GM08714 (cell line): Measurements from ENCODE around the gene TP53TG3F.
"Not testable (repeated sequence)": the region's sequence is repeated elsewhere in the genome, so short reads cannot be mapped to it uniquely, and the experiment has no call there.

ENCODE experiments used
- H3K4me3 ChIP-seq: fragments of 200-500 bp; sonication (Bioruptor generic); 2 replicates; pipeline ENCODE4 v1.5.1; 2014; ENCODE audit warnings: mild to moderate bottlenecking, low read length, inconsistent platforms

TP53TG3F gene, protein sequence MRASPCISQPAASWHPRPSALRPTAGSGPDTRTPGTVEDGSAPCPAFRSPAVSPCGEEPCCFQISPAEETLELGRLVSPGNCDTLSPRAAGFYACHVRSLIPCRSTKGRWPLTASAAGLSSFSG

DNA sequence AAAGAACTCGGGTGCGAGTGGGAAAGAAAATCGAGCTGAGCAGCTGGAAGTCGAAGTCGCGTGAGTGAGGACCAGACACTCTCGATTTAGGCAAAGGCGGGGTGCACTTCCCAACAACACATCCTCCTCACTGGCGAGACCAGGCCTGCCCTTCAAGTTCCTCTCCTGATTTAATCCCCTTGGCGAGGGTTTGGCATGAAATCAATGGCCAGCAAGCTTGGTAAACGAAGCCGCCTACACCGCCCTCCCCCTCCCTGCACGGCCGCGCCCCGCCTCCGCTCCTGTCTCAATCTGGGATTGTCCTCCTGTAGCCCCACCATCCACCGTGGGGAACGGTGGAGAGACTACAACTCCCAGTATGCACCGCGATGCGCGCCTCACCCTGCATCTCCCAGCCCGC lies at the start of gene TP53TG3F:
TP53TG3F (plus strand) TSS at position 301 of the 400 bp plus-strand sequence; CDS start at position 369, 68 bp downstream.
- not testable (repeated sequence) for H3K4me3 ChIP-seq

DNA sequence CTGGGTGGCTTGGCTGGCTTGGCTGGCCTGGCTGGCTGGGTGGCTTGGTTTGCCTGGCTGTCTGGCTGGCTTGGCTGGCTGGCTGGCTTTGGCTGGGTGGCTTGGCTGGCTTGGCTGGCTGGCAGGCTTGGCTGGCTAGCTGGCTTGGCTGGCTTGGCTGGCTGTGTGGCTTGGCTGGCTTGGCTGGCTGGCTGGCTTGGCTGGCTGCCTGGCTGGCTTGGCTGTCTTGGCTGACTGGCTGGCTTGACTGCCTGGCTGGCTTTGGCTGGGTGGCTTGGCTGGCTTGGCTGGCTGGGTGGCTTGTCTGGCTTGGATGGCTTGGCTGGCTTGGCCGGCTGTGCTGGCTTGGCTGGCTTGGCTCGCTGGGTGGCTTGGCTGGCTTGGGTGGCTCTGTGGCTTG lies 32.2 kb downstream of the TP53TG3F start:
- not testable (repeated sequence) for H3K4me3 ChIP-seq

DNA sequence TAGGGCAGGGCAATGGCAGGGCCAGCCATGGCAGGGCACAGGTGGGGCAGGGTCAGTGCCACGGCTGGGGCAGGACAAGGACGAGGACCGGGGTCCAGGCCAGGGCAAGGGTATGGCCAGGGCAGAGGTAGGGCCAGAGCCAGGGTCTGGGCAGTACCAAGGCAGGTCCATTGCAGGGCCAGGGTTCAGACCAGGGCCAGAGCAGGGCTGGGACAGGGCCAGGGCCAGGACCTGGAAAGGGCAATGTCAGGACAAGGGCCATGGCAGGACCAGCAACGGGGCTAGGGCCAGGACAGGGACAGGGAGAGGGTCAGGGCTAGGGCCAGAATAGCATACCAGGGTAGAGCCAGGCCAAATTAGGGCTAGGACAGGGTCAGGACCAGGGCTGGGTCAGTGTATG lies 47.8 kb downstream of the TP53TG3F start:
- not testable (repeated sequence) for H3K4me3 ChIP-seq

DNA sequence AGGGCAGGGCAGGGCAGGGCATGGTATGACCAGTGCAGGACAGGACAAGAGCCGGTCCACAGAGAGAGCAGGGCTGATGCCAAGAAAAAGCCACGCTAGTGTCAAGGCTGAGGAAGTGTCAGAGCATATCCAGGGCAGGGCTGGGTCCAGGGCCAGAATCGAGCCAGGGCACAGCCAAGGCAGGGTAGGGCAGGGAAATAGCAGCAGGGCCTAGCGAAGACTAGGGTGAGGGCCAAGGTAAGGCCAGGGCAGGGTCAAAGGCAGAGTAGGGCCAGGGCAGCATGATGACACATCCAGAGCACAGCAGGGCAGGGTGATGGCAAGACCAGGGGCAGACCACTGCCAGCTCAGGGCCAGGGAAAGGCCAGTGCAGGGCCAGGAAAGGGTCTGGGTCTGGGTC lies 49.7 kb downstream of the TP53TG3F start:
- H3K4me3 ChIP-seq = not testable (repeated sequence)

DNA sequence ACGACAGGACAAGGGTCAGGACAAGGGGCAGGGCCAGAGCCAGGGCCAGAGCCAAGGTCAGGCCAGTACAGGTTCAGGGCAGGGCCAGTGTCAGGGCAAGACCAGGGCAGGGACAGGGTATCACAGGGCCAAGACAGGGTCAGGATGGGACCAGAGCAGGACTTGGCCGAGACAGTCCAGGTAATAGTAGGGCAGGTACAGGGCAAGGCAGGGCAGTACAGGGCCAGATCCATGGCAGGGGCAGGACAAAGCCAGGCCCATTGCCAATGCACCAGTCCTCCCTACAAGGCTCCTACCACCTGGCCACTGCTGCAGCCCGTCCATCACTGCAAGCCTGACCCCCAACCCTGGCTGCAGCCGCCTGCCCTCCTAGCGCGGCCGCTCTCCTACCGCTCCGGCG lies 50.5 kb downstream of the TP53TG3F start:
- H3K4me3 ChIP-seq = not testable (repeated sequence)
